Breast epithelium (tissue), 4 donors: ENCODE results near the gene VPS45. TPM values are rescaled to one million over a fixed set of nuclear protein-coding genes. Genes with fewer than 3 reads are reported as not detected.

Source experiments
- DNase-seq, 2 donors: peaks; one replicate each; pipeline ENCODE4 v3.0.0-alpha.2; 2019; ENCODE audit warnings: low spot score in 2 of 2
- H3K27ac ChIP-seq, 2 donors: fragments of 200-600 bp; sonication (generic) in 1 of 2; one replicate each; pipeline ENCODE4 v1.5.1; 2016 to 2019; ENCODE audit warnings: mild to moderate bottlenecking in 1 of 2
- H3K27me3 ChIP-seq, 2 donors: fragments of 200-600 bp; sonication (generic) in 1 of 2; one replicate each; pipeline versions ENCODE4 v1.5.1 to v1.6.0; 2017 to 2019; ENCODE audit warnings: control low read depth in 1 of 2, mild to moderate bottlenecking in 1 of 2
- H3K36me3 ChIP-seq: fragments of 200-600 bp; one replicate; pipeline ENCODE4 v1.5.1; 2019
- H3K4me1 ChIP-seq, 2 donors: fragments of 200-600 bp; sonication (generic); one replicate each; pipeline ENCODE4 v1.5.1; 2016 to 2019; ENCODE audit warnings: control low read depth in 1 of 2
- H3K4me3 ChIP-seq, 3 donors: fragments of 200-600 bp; sonication (generic); 1 replicate in 2 of 3; 2 replicates in 1 of 3; pipeline ENCODE4 v1.5.1; 2016 to 2019; ENCODE audit warnings: mild to moderate bottlenecking in 3 of 3, moderate library complexity in 2 of 3
- H3K9me3 ChIP-seq, 2 donors: fragments of 200-600 bp; sonication (generic) in 1 of 2; one replicate each; pipeline ENCODE4 v1.5.1; 2016 to 2019; ENCODE audit warnings: control low read depth in 1 of 2
- POLR2A ChIP-seq: fragments of 450-650 bp; IDR thresholded peaks from one replicate; pipeline ENCODE4 v1.6.1; 2016; ENCODE audit warnings: antibody characterized with exemption, mild to moderate bottlenecking, moderate library complexity
- POLR2AphosphoS5 ChIP-seq, 3 donors: sonication (generic); formaldehyde crosslinking; IDR thresholded peaks; one replicate each; pipeline ENCODE4 v1.6.1; 2017; ENCODE audit warnings: antibody characterized with exemption in 3 of 3
- intact Hi-C: fragments of 100-400 bp; cut with DNase I; formaldehyde crosslinking; loops from one replicate; pipeline ENCODE4 v1.15.1; 2023; ENCODE audit warnings: low total_unique reads
- total RNA-seq, 3 donors: library from RNA; depleted of rRNA; stranded (reverse); fragments of >200 nt; gene quantifications; one replicate each; pipeline ENCODE4 v1.1.0, GENCODE V29; 2016
- TF ChIP-seq, protein P1 (sequence below), 3 donors: fragments of 450-650 bp; IDR thresholded peaks; one replicate each; pipeline ENCODE4 v1.5.1; 2016 to 2017; ENCODE audit warnings: antibody characterized with exemption in 3 of 3, mild to moderate bottlenecking in 3 of 3, moderate library complexity in 3 of 3

Gene VPS45
- total RNA-seq, 3 donors from 2014 or later = 37.1 to 72.0 (median 45.6) TPM

DNA sequence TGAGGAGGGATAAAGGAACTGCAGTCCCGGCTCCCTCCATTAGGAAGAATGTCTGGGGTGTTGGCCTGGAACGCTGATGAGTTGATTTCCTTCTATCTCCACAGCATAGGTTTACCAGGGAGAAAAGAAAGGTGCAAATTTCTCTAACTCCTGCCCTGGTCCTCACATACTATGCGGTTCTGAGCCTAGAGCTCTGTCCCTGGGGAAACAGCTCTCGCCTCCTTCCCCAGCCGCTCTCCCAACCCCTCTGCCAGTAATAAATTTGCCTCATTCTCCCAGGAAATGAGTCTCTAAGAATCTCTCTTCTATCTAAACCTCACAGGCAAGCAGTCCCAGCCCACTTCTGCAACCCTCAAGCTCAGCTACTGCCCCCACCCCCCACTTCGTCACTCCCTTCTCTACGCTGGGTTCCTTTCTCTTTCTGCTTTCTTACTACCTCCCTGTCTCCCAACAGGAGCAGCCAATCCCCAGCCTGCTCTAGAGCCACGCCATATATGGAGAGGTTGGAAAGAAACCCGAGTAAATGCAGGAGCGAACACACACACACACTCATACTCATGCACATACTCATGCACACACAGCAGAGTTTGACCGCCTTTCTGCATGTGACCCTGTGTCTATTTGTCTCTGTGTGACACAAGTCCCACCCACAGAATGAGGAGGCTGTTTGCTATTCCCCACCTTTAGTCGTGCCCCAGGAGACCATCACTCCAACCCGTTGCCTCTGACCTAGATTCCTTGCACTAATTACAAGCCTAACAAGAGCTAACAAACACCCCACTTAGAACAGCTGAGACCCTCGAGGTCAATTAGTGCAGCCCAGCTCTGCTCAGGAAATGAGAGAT, 95.5 kb downstream of the VPS45 start:
- no peaks in the 10 kb centered on the region for H3K36me3 ChIP-seq
- peak; percentile 73 to 96 for DNase-seq
- no peaks in the 10 kb centered on the region for H3K9me3 ChIP-seq
- intact Hi-C loops = no loop called here
- peak overlapping the region; percentile 92 to 98 for H3K27ac ChIP-seq
- H3K27me3 ChIP-seq = no peaks in the 10 kb centered on the region
- H3K4me1 ChIP-seq = peaks cover 3 to 4% of the 10 kb centered on the region in 2 donors
- peak overlapping the region; percentile 28 to 59 (median 42) for H3K4me3 ChIP-seq
- TF ChIP-seq, protein P1, sequence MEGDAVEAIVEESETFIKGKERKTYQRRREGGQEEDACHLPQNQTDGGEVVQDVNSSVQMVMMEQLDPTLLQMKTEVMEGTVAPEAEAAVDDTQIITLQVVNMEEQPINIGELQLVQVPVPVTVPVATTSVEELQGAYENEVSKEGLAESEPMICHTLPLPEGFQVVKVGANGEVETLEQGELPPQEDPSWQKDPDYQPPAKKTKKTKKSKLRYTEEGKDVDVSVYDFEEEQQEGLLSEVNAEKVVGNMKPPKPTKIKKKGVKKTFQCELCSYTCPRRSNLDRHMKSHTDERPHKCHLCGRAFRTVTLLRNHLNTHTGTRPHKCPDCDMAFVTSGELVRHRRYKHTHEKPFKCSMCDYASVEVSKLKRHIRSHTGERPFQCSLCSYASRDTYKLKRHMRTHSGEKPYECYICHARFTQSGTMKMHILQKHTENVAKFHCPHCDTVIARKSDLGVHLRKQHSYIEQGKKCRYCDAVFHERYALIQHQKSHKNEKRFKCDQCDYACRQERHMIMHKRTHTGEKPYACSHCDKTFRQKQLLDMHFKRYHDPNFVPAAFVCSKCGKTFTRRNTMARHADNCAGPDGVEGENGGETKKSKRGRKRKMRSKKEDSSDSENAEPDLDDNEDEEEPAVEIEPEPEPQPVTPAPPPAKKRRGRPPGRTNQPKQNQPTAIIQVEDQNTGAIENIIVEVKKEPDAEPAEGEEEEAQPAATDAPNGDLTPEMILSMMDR (IDR thresholded peaks at IDR 0.05) = peak in 2 of 3 donors; percentile 41 to 54
- TF ChIP-seq POLR2A = peak; percentile 75
- peak; percentile 53 to 86 (median 85) for TF ChIP-seq POLR2AphosphoS5 (IDR thresholded peaks at IDR 0.05)

DNA sequence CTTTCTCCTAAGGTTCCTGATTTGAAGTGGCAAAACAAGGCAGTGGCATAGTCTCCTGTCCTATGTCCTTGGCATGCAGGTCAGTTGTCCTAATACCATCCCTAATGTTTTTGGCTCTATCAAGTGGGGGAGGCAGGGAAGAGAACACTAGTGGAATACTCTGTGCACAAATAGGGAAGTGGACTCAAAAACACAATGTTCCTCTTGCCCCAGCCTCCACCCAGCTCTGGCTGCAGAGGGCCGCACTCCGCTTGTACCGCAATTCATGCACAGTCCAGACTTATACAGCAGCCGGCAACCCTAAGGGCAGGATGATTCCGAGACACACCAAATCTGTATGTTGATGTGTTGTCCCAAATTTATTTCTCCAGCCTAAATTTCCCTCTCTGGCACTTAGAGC, 96.6 kb downstream of the VPS45 start:
- no peak for TF ChIP-seq POLR2A
- TF ChIP-seq, protein P1 (IDR thresholded peaks at IDR 0.05) = no peak
- no peak for TF ChIP-seq POLR2AphosphoS5 (IDR thresholded peaks at IDR 0.05)
- intact Hi-C loops = no loop called here
- peaks cover 3 to 4% of the 10 kb centered on the region in 2 donors for H3K4me1 ChIP-seq
- no peaks in the 10 kb centered on the region for H3K27me3 ChIP-seq
- no peak overlapping the region for H3K4me3 ChIP-seq
- no peaks in the 10 kb centered on the region for H3K36me3 ChIP-seq
- DNase-seq = no peak
- H3K27ac ChIP-seq = peak overlapping the region; percentile 92 to 98
- H3K9me3 ChIP-seq = no peaks in the 10 kb centered on the region

DNA sequence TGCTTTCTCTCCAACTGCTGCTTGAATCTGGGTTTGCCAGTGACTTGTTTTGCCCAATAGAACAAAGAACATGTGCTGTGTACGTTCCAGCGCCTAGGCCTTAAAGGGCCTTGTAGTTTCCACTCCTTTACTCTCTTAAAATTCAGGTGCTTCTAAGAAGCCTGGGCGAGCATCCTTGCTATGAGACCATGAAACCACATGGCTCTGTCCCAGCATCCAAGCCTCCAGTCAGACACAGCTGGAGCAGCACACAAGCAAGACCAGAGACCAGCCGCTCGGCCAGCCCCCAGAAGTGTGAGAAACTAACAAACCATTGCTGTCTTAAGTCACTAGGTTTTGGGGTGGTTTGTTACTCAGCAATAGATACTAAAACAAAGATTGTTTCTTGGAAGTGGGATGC, 97.2 kb downstream of the VPS45 start:
- no peaks in the 10 kb centered on the region for H3K27me3 ChIP-seq
- intact Hi-C loops = no loop called here
- no peak for TF ChIP-seq POLR2AphosphoS5 (IDR thresholded peaks at IDR 0.05)
- no peaks in the 10 kb centered on the region for H3K36me3 ChIP-seq
- DNase-seq = no peak
- H3K4me3 ChIP-seq = no peak overlapping the region
- H3K4me1 ChIP-seq = peaks cover 3 to 4% of the 10 kb centered on the region in 2 donors
- H3K27ac ChIP-seq = peak overlapping the region; percentile 92 to 98
- H3K9me3 ChIP-seq = no peaks in the 10 kb centered on the region

DNA sequence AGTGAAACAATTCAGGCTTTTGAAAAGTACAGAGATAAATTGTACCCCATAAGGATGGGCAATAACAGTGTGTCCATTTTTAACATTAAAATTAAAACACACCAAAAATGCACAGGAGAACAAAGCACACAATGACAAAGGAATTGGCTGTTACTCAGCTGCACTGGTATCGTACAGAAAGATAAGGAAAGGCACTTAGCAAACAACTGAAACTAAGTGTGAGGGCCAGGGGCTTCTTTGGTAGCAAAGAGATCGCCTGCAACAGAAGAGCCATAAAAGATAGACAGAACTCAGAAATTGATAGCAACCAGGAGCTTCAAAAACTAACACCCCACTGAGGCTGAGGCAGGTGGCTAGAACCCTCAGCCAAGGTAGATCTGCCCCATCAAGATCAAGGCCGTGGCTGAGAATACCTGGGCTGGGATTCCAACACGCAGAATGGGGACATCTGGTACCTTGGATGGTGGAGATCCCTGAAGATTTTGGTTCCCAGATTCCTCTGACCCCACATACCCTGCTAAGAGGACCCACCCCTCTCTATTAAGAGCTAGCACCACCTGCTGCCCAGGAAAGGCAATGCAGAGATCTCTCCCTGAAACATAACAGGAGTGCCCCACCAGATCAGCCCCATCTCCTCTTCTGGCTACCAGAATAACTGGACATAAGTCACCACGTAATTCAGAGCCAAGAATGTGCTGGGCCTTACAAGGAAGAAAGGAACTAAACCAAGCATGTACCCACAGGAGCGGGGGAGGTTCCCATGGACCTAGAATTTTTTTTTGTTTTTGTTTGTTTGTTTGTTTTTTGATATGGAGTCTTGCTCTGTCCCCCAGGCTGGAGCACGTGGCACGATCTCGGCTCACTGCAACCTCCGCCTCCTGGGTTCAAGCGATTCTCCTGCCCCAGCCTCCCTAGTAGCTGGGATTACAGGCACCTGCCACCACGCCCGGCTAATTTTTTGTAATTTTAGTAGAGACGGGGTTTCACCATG, 98.3 kb downstream of the VPS45 start:
- Histone ChIP-seq H3K27me3 (no peaks in the 10 kb centered on the region), H3K4me3 (no peak overlapping the region), H3K9me3 (no peaks in the 10 kb centered on the region), H3K4me1 (peaks cover 3 to 4% of the 10 kb centered on the region in 2 donors), H3K36me3 (no peaks in the 10 kb centered on the region), H3K27ac (peak overlapping the region; percentile 34 to 92)
- TF ChIP-seq POLR2AphosphoS5 (IDR thresholded peaks at IDR 0.05) = no peak
- TF ChIP-seq POLR2A = no peak
- TF ChIP-seq, protein P1 (IDR thresholded peaks at IDR 0.05) = peak in 1 of 3 donors; percentile 35
- intact Hi-C loops = no loop called here
- no peak for DNase-seq

DNA sequence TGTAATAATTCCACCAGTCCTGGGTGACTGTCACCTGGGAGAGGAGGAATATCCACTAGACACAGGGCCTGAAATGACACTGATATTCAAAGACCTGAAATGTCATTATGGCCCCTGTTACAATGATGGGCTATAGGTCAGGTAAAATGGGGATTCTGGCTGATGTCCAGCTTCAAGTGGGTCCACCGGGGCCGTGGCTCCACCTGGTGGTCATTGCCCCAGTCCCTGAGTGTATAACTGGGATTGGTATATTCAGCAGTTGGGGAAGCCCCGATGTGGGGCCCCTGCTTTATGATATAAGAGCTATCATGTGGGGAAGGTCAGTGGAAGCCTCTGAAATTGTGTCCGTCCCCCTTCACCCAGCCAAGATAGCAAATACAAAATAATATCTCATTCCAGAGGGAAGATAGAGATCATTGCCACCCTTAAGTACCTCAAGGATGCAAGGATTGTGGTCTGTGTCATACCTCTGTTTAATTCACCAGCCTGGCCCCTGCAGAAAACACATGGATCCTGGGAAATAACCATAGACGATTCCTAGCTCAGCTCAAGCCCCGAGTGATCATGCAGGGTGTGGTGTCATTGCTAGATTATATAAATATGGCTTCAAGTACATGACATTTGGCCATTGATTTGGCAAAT, 101.5 kb downstream of the VPS45 start:
- TF ChIP-seq, protein P1 (IDR thresholded peaks at IDR 0.05) = peak; percentile 62 to 75 (median 71)
- TF ChIP-seq POLR2A (no peak), POLR2AphosphoS5 (IDR thresholded peaks at IDR 0.05) (peak; percentile 43 to 74 (median 54))
- Histone ChIP-seq H3K27ac (no peak overlapping the region), H3K9me3 (no peaks in the 10 kb centered on the region), H3K27me3 (no peaks in the 10 kb centered on the region), H3K36me3 (no peaks in the 10 kb centered on the region), H3K4me3 (no peak overlapping the region), H3K4me1 (no peaks in the 10 kb centered on the region)
- peak in 1 of 2 donors; percentile 68 for DNase-seq
- intact Hi-C loops = no loop called here
